Measurements from ENCODE around the gene TTC7B.

DNA sequence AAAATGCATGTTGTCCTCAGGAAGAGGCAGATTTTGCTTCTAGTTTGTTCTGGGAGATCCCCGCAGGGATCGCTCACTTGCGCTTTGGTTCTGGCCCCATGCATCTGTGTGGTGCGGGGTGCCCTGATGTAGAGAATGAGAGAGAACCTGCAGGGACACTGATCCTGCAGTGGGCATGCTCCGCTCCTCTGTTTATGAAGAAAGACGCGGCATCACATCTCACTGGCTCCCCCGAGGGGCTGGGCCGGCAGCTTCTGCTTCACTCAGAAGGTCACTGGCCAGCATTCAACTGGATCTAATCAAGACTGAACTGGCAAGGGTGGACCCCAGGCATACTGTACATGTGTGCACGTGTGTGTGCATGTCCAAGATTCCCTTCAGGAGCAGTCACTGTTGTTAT is 255.2 kb downstream of the TTC7B start:
- TF ChIP-seq, protein P1, sequence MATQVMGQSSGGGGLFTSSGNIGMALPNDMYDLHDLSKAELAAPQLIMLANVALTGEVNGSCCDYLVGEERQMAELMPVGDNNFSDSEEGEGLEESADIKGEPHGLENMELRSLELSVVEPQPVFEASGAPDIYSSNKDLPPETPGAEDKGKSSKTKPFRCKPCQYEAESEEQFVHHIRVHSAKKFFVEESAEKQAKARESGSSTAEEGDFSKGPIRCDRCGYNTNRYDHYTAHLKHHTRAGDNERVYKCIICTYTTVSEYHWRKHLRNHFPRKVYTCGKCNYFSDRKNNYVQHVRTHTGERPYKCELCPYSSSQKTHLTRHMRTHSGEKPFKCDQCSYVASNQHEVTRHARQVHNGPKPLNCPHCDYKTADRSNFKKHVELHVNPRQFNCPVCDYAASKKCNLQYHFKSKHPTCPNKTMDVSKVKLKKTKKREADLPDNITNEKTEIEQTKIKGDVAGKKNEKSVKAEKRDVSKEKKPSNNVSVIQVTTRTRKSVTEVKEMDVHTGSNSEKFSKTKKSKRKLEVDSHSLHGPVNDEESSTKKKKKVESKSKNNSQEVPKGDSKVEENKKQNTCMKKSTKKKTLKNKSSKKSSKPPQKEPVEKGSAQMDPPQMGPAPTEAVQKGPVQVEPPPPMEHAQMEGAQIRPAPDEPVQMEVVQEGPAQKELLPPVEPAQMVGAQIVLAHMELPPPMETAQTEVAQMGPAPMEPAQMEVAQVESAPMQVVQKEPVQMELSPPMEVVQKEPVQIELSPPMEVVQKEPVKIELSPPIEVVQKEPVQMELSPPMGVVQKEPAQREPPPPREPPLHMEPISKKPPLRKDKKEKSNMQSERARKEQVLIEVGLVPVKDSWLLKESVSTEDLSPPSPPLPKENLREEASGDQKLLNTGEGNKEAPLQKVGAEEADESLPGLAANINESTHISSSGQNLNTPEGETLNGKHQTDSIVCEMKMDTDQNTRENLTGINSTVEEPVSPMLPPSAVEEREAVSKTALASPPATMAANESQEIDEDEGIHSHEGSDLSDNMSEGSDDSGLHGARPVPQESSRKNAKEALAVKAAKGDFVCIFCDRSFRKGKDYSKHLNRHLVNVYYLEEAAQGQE (IDR thresholded peaks at IDR 0.05; ENCODE audit: insufficient replicate concordance, low read depth) = no peak
- no peak for TF ChIP-seq SPI1 (IDR thresholded peaks at IDR 0.05; ENCODE audit: borderline replicate concordance, low read depth)

Measured in HL-60 (cell line).